ENCODE measurements around the gene AFF3.

DNA sequence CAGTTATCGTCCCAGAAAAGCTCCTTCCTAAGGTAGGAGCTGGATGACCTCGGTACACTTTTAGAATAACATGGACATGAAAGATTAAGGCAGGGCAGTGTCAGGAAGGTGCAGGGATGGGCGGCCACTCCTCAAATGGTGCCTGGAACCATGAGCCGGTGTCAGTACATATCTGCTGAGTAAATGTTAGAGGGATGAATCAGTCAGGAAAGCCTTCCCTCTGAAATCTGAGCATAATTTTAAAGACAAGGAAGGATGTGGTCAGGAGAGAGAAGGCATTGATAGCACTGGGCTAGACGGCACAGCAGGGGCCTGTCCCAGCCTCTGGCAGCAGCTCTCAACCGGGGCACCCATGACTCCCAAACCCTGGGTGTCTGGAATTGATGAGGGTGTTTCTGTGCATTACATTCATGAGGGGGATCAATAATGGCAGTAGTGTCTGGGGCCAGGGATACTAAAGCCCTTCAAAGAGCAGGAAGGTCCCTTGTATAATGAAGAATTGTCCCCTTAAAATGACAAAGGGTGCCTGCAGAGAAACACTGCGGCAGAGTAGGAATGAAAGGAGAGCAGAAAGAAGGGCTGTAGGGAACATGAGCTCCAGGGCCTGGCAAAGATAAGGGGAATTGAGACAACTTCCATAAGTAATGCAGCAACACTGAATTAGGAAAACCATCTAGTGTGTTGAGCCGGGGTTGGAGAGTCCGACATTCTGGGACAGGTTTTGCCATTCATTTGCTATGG is 490.3 kb downstream of the AFF3 start:
- TF ChIP-seq, protein P1, sequence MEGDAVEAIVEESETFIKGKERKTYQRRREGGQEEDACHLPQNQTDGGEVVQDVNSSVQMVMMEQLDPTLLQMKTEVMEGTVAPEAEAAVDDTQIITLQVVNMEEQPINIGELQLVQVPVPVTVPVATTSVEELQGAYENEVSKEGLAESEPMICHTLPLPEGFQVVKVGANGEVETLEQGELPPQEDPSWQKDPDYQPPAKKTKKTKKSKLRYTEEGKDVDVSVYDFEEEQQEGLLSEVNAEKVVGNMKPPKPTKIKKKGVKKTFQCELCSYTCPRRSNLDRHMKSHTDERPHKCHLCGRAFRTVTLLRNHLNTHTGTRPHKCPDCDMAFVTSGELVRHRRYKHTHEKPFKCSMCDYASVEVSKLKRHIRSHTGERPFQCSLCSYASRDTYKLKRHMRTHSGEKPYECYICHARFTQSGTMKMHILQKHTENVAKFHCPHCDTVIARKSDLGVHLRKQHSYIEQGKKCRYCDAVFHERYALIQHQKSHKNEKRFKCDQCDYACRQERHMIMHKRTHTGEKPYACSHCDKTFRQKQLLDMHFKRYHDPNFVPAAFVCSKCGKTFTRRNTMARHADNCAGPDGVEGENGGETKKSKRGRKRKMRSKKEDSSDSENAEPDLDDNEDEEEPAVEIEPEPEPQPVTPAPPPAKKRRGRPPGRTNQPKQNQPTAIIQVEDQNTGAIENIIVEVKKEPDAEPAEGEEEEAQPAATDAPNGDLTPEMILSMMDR (IDR thresholded peaks at IDR 0.05), result no peak
- no peak for TF ChIP-seq POLR2A (IDR thresholded peaks at IDR 0.05)

Measured in uterus (tissue), 2 donors.